GM18861 (cell line): ENCODE measurements around the gene HEPHL1.

Experiments used
- ATAC-seq: cut with Tn5 transposase; IDR thresholded peaks from one replicate; pipeline ENCODE4 v1.9.1; 2021; ENCODE audit not compliant: unreplicated experiment

HEPHL1 gene

DNA sequence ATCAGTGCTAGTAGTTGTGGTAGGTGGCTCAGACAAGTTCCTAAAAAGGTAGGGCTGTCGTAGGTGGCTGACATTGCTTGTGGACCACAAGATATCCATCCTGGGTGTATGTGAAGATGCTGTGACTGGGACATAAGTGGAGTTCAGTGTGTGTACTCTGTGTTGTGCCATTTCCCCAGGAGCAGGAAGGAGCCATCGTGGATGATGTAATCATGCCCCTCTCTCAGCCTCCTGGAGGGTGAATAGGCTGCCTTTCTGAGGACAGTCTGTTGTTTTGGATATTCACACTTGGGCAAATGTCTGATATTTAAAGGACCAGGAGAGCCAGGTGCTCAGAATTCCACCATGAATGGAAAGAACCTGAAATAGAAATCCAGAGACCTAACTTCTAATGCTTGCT, 2.7 kb downstream of the HEPHL1 start:
- no peak for ATAC-seq

DNA sequence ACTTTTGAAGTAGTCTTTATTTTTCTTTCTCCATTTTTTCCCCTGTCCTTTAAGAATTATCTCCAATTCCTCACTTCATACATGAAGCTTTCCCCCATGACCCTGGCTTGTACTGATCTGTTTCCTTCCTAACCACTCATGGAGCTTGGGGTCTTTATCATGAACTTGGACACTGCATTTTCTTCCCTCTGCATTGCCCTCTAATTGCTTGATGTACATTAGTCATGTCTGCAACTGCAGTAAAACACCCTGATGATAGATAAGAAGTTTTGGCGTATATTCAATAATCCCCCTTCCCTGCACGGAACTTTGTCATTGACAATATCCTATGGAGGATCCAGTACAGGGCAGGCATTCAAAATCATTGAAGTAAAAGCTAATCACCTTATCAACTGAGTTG, 3.4 kb downstream of the HEPHL1 start:
- ATAC-seq, result no peak

DNA sequence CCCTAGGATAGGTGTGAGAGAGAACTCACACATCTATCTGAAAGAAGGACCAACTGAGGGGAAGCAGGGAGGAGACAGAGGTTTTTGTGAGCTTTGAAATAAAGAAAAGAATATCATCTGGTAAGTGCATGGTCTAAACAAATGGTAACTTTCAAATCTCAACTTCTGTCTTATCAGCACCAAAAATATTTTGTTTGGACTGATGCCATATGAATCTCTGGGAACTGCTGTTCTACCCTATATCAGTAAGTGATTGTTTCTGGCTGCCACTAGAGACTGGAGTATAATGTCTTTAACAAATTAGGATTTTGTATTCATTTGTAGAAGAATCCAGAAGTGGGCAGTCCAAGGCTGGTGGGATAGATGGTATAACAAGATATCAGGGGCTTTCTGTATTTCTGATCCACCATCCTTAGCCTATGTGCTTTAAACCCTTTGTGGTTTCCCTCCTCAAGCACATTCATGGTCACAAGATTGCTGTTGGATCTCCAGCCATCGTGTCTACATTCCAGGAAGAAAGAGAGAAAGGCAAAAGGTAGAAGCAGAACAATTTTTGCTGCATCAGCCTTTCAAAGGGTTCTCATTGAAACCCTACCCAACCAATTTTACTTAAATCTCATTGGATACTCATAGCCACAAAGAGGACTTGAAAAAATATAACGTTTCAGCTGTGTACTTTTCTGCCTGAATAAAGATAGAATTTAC, 4.7 kb downstream of the HEPHL1 start:
- ATAC-seq, result no peak

DNA sequence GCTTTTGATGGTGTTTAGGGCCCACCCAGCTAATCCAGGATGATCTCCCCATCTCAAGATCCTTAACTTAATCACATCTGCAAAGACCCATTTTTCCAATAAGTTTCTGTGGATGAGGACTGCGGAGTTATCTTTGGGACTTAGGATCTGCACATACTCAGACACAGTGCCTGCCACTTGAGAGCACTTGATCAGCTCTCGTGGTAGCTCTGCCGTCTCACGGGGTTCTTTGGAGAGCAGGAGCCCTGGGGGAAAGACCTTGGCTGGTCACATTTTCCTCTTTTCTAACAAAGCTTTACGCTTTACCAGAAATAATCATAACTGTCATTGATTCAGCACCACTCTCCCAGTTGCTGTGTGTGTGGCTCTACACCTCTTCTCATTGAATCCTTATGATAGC, 6.1 kb downstream of the HEPHL1 start:
- ATAC-seq, result no peak

DNA sequence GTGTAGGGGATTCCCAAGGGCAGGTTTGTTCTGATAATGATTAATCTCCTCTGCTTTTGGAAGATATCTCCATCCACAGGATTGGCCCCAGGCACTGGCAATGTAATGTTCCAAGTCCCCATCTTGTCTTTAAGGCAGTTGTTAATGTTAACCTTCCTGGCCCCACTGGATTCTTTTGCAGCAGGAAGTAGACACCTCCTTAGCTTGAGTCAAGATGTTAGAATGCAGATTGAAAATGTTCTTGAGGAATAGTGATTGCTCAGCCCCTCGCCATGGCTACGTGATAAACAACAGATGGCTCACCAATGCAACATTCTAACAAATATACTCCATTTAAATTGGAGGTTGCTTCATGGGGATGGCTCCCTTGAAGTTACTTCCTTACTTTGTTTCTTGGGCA, 7.3 kb downstream of the HEPHL1 start:
- ATAC-seq, result no peak

DNA sequence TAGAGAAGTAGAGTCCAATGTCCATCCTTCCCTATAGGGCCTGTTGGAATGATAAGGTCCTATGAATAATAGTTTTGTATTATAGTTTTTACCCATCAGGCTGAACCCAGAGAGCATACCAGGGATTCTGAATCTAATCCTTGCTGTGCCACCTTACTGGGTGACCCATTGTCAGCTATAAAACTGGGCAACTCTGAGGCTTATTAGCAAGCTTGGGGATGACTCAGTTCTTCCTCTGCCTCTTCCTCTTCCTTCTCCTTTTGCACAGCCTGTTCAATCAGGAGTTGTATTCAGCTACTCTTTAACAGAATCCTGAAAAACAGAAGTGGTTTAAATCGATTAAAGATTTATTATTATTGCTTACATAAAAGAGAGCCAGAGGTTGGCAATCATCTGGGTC, 8.9 kb downstream of the HEPHL1 start:
- no peak for ATAC-seq

DNA sequence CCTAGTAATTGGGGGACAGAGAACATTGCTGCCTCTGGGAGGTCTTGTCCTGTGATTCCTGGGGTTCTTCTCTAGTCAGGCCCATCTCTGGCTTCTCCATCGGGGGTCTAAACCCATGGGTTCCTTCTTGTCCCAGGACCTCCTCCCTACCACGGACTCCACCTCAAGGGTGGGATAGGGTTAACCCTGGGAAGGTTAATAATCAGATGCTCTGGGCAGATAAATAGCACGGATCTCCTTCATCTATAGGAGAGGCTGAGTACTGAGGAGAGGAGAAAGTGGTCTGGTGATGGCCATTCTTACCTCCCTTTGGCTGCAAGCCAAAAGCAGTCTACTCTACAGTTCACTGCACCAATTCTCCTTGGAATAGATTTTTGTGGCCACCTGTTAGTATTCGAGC, 10.5 kb downstream of the HEPHL1 start:
- ATAC-seq, result no peak

DNA sequence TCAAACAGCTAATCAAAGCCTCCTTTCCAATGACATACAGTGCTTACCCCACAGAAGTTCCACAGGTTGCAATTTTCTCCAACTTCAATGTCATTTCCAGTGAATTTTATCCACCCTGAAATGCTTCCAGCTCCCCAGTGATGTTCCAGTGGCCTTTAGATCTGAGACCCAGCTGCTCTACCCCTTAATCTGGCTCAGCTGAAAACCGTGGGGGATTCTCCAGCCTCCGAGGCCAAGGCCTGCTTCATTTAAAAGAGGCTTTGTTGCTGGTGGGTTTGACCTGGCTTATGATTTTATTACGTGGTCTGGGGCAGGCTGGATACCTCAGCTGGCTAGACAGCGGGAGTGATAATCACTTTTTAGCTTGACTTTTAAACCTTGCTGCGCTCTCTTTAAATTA, 10.9 kb downstream of the HEPHL1 start:
- no peak for ATAC-seq

DNA sequence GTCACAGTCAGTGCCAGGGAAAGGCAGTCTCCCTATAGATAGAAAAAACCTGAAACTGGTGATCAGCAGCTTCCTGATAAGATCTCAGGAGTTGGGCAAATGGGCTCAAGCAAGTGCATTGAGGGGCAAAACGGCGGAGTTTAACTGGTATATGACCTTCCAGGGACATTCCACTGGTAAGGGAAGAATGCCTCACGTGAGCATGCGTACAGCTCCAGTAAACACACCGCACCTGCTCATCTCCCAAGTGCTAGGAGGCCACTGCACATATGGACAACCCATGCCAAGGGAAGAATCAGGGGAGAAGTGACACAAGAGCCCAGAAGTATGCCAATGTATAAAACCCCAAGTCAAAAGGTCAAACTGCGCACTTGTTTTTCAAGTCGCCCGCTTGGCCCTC, 11.6 kb downstream of the HEPHL1 start:
- no peak for ATAC-seq

DNA sequence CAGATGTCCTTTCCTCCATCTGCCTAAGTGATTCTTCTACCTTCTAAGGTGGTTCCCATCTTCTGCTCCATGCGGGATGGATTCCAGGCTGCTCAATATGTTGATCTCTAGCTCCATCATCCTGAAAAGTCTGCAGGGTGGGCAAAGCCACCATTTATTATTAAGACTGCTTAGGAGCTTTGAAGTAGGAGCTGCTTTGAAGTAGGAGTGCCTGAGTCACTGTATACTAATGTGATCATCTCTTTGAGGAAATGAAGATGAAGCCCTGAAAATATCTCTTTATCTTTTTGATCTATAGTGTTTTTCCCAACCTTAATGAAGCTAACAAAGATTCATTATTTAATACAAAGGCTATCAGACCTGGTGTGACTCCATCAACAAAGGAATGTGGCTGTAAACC, 13.1 kb downstream of the HEPHL1 start:
- no peak for ATAC-seq

DNA sequence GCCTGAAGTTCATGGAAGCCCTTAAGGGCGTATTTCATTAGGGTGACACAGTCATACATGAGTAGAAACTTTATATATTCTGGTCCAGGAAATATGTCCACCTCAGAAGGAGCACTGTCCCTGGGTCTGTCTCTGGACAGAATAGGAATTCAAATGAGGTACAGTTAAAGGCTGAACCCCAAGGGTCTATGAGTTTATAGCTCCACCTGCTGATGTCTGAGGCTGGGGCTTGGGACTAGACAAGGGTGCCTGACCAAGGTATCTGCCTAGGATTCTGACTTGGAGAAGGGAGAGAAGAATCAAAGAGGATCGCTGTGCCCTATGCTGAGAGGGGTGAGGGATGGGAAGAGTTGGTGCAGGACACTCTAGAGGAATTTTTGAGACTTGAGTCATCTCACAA, 14.9 kb downstream of the HEPHL1 start:
- ATAC-seq, result no peak

DNA sequence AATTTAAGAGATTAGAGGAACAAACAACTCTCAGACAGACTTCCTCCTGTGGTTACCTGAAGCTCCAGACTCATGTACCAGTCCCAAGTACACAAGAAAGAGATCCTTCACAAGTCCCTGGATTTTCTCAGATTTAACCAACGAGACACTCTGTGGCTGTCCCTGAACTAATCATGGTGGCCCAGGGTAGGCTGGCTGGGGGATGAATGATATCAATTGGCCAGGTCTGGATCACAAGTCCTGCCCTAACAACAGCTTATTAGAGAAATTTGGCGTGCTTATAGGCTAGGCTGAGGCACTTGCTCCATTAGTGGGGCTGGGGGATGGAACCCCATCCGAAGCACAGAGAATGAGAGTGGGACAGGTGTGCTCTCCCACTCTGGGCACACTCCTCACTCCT, 22.1 kb downstream of the HEPHL1 start:
- no peak for ATAC-seq

DNA sequence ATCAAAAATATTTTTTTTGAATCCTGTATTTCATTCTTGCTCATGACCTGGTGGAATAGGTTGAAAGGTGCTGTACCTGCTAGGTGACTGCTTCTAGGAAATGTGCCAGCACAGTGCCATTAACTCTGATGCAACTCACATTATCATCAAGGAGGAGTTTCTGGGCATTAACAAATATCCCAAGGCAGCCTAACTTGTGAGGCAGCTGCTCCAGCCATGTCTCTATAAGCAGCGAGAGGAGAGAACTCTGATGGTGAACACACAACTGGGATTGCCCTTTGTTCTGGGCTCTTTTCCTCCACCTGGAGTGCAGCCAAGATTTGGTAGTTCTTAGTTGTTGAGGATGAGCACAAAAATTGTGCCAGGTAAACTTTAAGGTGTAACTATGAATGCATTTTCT, 25.6 kb downstream of the HEPHL1 start:
- ATAC-seq, result no peak

DNA sequence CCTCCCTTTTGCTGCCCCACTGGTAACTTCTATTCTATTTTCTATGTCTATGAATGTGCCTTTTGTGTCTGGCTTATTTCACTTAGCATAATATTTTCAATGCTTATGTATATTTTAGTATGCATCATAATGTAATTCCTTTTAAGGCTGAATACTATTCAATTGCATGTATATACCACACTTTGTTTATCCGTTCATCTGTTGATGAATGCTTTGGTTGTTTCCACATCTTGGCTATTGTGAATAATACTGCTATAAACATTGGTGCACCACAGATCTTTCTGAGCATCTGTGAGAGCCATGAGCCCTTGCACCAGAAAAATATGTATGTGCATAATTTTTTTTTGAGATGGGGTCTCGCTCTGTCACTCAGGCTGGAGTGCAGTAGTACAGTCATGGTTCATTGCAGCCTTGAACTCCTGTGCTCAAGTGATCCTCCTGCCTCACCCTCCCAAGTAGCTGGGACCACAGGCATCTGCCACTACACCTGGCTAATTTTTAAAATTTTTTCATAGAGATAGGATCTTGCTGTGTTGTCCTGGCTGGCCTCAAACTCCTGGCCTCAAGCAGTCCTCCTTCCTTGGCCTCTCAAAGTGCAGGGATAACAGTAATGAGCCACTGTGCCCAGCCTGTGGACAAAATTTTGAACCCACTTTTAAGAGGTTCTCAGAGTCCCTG, 27.0 kb downstream of the HEPHL1 start:
- no peak for ATAC-seq

DNA sequence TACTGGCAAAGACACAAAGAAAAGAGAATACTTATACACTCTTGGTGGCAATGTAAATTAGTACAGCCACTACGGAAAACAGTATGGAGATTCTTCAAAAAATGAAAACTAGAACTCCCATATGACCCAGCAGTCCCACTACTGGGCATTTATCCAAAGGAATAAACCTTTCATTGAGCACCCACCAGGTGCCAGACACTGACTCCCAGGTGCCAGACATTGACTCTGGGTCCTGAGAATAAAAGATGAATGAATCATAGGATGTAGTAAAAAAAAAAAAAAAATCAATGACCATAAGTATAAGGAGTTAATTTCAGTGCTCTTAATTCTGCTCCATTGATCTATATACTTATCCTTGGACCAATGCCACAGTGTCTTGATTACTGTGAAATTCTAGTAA, 28.2 kb downstream of the HEPHL1 start:
- ATAC-seq, result no peak

DNA sequence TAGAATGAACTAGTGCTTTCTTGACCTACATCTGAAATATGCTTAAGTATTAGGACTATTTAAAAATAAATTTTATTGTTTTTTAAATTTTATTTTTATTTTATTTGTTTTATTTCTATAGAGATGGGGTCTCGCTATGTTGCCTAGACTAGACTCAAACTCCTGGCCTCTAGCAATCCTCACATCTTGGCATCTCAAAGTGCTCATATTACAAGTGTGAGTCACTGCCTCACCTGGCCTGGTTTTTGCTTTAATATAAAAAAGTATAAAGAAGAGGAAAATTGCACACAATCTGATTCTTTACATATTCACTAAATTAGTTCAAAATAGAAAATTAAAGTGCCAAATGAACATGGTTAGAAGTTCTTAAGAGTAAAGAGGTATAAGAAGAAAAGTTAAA, 37.5 kb downstream of the HEPHL1 start:
- no peak for ATAC-seq

DNA sequence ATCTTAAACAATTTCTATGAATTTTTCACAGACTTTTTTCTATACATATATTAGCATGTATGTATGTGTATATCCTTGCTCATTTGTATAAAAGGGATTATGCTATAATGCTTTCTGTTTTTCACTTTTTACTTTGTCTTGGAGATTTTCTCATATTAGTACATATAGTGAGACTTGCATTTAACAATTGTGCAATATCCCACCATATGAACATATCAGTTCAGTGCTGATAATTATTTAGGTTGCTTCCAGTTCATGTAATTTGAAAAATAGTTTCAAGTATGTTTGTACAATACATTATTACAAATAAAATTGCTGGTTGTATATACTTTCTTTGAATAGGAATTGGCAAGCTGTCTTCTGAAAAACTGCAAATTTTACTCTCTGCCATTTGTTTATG, 37.9 kb downstream of the HEPHL1 start:
- ATAC-seq, result no peak

DNA sequence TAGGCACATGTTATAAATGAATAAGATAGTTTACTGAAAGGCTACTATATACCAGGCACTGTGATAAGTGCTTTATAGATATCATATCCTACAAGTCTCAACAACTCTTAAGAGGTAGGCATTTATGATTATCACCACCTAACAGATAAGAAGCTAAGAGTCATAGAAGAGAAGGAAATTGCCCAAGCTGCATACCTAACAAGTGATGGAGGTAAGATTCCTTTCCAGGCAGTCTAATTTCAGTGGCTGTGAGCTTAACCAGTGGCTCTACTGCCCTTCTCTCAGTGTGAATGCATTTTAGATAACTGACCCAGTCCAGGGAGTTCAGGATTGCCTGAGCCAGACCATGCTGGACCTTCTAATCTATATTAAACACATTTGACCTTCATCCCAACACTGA, 39.2 kb downstream of the HEPHL1 start:
- ATAC-seq, result no peak

DNA sequence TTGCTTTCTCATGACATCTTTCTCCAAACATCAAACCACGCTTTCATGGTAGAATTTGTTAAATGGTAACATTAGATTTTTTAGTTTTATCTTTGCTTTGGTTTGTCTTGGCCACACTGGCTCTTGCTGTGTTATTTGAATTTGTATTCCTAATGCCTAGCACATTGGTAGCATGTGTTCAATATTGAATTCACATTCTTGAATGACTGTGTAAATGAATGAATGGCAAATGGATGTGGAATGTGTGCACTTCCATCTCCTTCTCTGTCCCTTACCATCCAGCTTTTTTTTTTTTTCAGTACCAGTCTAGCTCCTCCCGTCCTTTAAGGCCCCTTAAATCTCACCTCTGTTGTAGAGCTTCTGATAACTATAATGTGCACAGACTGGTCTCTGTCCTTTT, 41.2 kb downstream of the HEPHL1 start:
- no peak for ATAC-seq

DNA sequence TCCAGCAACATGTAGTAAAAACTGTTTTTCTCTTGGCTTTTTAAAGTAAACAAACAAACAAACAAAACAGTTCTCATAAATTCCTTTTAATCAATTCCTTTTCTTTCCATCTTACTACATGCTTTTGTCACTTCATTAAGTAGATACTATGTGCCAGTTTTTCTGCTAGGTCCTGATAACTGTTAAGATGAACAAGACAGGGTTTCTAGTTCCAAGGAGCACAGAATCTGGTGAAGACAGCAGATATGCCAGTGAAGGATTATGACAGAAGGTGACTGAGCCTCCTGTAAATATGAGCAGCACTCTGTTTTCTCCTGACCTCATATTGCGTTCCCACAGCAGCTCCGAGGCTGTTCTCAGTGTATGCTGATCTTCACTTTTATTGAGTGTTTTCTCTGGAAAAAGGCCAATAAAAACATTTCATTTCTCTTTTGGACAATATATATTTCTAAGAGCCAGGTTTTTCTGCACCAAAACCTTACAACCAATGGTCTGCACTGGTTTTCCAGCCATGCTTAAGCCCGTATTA, 45.8 kb downstream of the HEPHL1 start:
- no peak for ATAC-seq

DNA sequence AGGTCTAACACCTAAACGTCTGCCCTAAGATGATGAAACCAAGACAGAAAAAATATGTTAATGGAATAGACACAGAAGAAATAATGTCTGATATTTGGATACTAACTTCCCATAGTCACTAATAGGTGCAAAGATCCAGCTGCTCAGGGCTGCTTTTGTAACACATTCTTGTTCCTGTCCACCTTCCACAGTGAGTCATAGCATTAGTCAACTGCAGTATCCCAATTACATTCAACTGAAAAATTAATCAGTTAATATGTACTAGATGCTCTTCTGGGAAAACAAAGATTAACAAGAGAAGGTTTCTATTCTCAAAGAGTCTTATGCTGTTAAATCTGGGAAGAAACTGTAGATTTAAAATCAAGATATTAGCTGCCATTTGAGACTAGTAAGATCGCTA, 47.6 kb downstream of the HEPHL1 start:
- no peak for ATAC-seq

DNA sequence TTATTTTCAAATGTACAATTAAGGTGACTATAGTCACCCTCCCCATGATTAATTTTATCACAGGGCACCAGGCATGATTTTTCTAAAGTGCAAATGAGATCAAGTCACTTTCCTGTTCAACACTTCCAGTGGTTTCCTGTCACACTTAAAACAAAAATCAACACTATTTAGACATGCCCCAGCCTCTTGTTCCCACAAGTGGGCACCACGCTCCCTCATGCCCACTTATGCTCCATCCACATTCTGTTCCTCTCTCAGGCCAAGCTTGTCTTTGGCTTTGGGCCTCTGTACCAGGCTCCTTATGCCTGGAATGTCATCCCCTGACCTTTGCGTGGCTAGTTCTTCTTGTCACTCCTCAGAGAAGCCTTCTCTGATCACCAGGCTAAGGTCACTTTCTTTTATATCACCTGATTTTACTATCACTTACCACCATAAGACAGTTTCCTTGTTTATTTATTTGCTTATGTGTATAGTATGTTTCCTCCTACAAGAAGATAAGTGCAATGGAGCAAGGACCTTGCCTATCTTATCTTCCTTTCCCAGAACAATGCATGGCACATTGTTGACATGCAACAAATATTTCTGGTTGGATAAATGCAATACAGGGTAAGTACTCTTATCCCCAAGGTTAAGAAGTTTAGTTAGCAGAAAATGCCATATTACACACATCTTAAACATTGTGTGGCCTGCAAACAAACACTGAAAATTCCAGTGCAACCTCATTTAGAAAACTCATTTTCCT, 56.6 kb downstream of the HEPHL1 start:
- no peak for ATAC-seq
